D721Med (cell line): ENCODE measurements around the gene CDH4.

Experiments used
- DNase-seq: peaks from one replicate; pipeline ENCODE4 v3.0.0; 2011; ENCODE audit warnings: low spot score; ENCODE audit not compliant: insufficient read length
- FAIRE-seq: peaks from 2 replicates; lab custom pipeline; 2011; peaks lifted over from hg19 to GRCh38; lab: Jason Lieb, UNC
- TF ChIP-seq, protein P1 (sequence below): IDR thresholded peaks from 2 replicates; pipeline ENCODE4 v1.5.1; 2012; ENCODE audit warnings: mild to moderate bottlenecking, control low read depth; ENCODE audit not compliant: insufficient read depth; ENCODE audit errors: missing control alignments

The CDH4 gene

DNA sequence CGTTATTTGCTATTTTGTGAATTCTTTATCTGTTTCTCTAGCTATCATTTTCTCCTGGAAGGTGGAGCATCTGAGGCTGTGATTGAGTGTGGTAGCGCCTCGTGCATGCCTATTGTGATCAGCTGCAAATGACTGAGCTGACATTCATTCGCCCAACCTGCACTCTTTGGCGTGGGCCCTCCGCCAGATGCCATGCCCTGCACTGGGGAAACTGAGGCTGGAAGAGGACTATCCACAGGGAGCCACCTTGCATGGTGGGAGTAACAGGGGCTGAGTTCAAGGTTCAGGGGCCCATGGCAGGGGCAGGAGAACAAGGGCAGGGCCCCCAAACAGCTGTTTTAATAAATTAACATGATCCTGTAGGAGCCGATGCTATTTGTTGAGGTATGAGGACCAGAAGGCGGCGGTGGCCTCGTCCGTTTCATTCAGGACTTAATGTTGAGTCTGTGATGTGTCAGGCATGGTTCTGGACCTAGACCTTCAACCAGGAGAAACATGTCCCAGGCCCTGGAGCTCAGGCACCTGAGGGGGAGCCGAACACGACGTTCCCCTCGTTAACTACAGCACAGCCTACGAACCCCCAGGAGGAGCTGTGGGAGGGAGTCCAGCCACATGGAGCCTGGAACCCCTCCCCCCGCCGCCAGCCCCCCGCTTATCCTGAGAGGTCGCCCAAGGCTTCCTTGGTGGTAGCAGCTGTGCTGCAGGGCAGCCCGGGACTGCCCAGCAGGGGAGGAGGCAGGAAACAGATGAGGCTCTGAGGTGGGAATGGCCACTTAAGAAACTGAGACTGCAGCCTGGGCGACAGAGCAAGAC, 242.9 kb downstream of the CDH4 start:
- no peak for DNase-seq
- TF ChIP-seq, protein P1, sequence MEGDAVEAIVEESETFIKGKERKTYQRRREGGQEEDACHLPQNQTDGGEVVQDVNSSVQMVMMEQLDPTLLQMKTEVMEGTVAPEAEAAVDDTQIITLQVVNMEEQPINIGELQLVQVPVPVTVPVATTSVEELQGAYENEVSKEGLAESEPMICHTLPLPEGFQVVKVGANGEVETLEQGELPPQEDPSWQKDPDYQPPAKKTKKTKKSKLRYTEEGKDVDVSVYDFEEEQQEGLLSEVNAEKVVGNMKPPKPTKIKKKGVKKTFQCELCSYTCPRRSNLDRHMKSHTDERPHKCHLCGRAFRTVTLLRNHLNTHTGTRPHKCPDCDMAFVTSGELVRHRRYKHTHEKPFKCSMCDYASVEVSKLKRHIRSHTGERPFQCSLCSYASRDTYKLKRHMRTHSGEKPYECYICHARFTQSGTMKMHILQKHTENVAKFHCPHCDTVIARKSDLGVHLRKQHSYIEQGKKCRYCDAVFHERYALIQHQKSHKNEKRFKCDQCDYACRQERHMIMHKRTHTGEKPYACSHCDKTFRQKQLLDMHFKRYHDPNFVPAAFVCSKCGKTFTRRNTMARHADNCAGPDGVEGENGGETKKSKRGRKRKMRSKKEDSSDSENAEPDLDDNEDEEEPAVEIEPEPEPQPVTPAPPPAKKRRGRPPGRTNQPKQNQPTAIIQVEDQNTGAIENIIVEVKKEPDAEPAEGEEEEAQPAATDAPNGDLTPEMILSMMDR: no peak

DNA sequence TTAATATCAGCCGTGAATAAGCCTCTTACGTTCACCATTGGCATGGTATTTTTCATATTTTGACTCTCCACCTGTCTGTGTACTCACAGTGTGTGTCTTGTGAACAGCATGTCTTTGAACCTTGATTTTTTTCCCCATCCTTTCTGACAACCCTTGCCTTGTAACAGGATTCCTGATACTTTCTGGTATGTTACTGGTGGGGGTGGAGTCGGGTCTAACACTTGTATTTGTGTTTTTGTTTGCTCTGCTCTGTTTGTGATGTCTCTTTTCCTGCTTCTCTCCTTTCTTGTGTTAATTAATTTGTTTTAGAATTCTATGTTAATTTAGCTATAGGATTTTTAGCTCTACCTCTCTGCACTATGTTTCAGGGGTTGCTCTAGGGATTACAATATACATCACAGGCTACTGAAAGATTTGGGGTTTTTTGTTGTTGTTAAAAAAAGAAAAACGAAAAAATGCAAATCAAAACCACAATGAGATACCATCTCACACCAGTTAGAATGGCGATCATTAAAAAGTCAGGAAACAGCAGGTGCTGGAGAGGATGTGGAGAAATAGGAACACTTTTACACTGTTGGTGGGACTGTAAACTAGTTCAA, 245.1 kb downstream of the CDH4 start:
- DNase-seq (no peak), FAIRE-seq (no peak)
- TF ChIP-seq, protein P1: no peak

More for the DNA sequence above, 242.9 kb downstream of the CDH4 start:
- no peak for FAIRE-seq

DNA sequence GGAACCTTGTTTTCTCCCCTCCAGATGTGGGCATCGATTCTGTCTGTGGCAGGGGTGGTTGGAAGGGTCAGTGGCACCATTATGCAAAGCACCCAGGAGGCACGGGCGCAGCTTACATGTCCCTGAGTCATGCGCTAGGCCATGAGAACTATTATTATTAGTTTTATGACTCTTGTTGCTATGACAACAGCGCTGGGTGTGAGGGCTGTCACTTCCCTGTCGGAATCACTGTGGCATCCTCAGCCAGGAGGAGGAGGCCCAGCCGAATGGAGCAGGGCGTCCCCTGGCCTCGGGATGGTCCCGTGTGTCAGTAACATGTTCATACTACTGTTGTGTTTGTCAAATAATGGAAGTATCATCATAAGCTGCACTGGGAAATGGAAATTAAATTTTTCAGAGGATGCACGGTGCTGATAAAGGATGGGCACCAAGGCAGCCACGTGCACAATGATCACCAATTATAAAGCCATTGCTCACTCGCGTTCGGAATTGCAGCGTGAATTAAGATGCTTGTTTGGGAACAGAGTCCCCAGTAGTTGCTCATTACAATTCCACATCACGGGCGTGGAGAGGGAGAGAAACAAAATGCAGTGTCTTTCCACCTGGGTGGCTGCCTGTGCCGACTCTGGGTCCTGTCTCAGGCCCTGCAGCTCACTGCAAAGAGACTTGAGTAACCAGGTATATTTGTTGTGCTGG, 247.9 kb downstream of the CDH4 start:
- TF ChIP-seq, protein P1: no peak
- no peak for FAIRE-seq
- DNase-seq: no peak

DNA sequence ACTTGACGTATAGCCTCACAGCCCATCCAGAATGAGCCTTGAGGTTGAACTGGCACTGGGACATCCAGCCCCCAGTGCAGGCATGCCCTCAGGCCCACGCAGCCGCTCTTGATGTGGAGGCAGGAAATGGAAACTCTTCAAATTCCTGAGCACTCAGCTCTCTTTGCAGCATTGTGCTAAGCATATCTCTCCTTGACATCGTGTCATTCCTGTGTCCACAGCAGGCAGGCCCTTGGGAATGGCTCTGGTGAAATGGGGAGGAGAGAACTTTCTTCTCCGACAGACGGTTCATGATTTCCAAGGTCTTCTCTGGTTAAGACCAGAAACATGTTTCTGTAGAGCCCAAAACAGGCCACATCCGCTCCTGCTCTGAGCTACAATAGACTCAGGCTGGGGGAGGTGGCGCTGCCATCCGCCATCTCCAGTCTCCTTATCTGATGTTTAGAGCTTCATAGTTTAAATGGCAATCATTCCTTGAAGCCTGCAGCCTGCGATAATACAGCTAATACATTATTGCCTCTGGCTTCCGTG, 248.8 kb downstream of the CDH4 start:
- FAIRE-seq (no peak), DNase-seq (no peak)
- TF ChIP-seq, protein P1: no peak

DNA sequence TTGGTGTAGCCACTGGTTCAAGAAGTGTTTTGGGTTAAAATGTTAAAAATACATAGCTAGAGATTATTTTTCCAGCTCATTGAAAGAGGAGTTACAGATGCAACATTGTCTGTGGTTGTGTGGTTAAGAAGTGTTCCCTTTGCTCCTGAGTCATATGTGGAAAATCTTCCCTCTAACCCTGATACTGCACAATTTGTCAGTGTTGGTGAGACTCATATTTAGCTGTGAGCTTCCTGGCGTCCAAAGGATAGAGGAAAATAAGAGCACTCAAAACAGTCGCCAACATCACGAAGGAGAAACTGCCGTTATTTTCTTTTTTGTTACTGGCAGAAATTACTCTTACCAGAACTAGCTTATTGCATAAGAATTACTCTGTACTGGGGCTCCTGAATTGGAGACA, 250.4 kb downstream of the CDH4 start:
- TF ChIP-seq, protein P1: no peak
- DNase-seq (no peak), FAIRE-seq (no peak)

DNA sequence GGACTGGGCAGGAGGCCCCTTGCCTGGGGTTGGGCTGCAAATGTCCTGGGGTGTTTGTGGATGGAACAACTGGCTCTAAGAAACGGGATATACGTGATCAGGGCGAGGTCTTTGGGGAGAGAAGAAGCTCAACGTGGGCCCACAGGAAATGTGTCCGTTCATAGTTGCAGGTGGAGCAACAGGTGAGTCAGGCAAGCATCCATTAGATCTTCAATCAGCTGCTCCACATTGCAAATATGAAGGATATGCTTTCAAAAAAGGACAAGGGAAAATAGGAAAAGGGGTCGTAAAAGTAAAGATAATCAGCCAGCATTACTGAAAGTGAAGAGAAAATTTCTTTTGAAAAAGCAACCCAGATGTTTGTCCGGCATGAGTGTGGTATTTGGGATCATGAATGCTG, 251.0 kb downstream of the CDH4 start:
- DNase-seq: no peak
- TF ChIP-seq, protein P1: no peak
- no peak for FAIRE-seq
